Natural killer cell (primary cell): ENCODE results near the gene GPR52. TPM values are rescaled to one million over a fixed set of nuclear protein-coding genes. Genes with fewer than 3 reads are reported as not detected.

Experiments used
- ATAC-seq, 3 donors: fragments of 150-1000 bp in 2 of 3; fragments of 200-7000 bp in 1 of 3; cut with Tn5 transposase; 1 replicate in 1 of 3; 2 replicates in 2 of 3; pipeline ENCODE4 v1.10.0; 2021; ENCODE audit warnings: mild to moderate bottlenecking in 2 of 3, moderate library complexity in 2 of 3
- DNase-seq, 2 donors: peaks; one replicate each; pipeline versions ENCODE4 v3.0.0 to v3.0.0-alpha.2; 2013 to 2021; ENCODE audit warnings: mixed read lengths in 1 of 2
- H3K27ac ChIP-seq: one replicate; pipeline ENCODE4 v1.5.1; 2013; ENCODE audit warnings: mild to moderate bottlenecking, low read length
- H3K27me3 ChIP-seq: one replicate; pipeline ENCODE4 v1.6.1; 2013; ENCODE audit warnings: low read length; ENCODE audit not compliant: control insufficient read depth, insufficient read depth
- H3K36me3 ChIP-seq: one replicate; pipeline ENCODE4 v1.6.1; 2013; ENCODE audit warnings: low read length; ENCODE audit not compliant: control insufficient read depth, insufficient read depth
- H3K4me1 ChIP-seq: one replicate; pipeline ENCODE4 v1.6.1; 2013; ENCODE audit warnings: low read length; ENCODE audit not compliant: control insufficient read depth, insufficient read depth
- H3K4me3 ChIP-seq: one replicate; pipeline ENCODE4 v1.5.1; 2013; ENCODE audit warnings: low read length
- H3K9me3 ChIP-seq: one replicate; pipeline ENCODE4 v1.6.1; 2013; ENCODE audit warnings: low read length; ENCODE audit not compliant: control insufficient read depth, insufficient read depth
- H3K27ac Mint-ChIP-seq, 2 donors: one replicate each; pipeline ENCODE4 v1.8.0; 2022; ENCODE audit warnings: mild to moderate bottlenecking in 2 of 2, mixed read lengths in 2 of 2, moderate library complexity in 1 of 2
- H3K27me3 Mint-ChIP-seq, 2 donors: one replicate each; pipeline ENCODE4 v1.8.0; 2022; ENCODE audit warnings: low read depth in 2 of 2, mixed read lengths in 2 of 2
- H3K36me3 Mint-ChIP-seq: one replicate; pipeline ENCODE4 v1.8.0; 2022; ENCODE audit warnings: mixed read lengths
- H3K4me1 Mint-ChIP-seq, 2 donors: one replicate each; pipeline ENCODE4 v1.8.0; 2022; ENCODE audit warnings: mixed read lengths in 2 of 2
- H3K4me3 Mint-ChIP-seq: one replicate; pipeline ENCODE4 v1.8.0; 2022; ENCODE audit warnings: mild to moderate bottlenecking, moderate library complexity, mixed read lengths
- H3K9me3 Mint-ChIP-seq, 2 donors: one replicate each; pipeline ENCODE4 v1.8.0; 2022; ENCODE audit warnings: mixed read lengths in 2 of 2
- WGBS: methylation state at CpG from one replicate; pipeline ENCODE4 v1.1.7; 2013; ENCODE audit warnings: missing lambda C conversion rate; ENCODE audit not compliant: insufficient coverage; 5-methylcytosine and 5-hydroxymethylcytosine counted together
- intact Hi-C: fragments of 100-400 bp; cut with micrococcal nuclease; formaldehyde crosslinking; loops from one replicate; pipeline ENCODE4 v1.14.2; 2022
- total RNA-seq, 4 donors: library from RNA; stranded (reverse); fragments of 120-200 nt in 1 of 4; gene quantifications; one replicate each; pipeline versions ENCODE4 v1.2.3 to v1.2.4, GENCODE V29; 2013 to 2022
- TF ChIP-seq, protein P1 (sequence below): fragments of 200-600 bp; IDR thresholded peaks from one replicate; pipeline ENCODE4 v1.8.0; 2022; ENCODE audit warnings: antibody characterized with exemption

The GPR52 gene, protein sequence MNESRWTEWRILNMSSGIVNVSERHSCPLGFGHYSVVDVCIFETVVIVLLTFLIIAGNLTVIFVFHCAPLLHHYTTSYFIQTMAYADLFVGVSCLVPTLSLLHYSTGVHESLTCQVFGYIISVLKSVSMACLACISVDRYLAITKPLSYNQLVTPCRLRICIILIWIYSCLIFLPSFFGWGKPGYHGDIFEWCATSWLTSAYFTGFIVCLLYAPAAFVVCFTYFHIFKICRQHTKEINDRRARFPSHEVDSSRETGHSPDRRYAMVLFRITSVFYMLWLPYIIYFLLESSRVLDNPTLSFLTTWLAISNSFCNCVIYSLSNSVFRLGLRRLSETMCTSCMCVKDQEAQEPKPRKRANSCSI
- total RNA-seq: 10 to 100 TPM in 2 of 3 donors, 1 to 10 TPM in 1; 9.6 to 17.6 (median 14.1) TPM
- total RNA-seq (2013): 18.0 TPM

DNA sequence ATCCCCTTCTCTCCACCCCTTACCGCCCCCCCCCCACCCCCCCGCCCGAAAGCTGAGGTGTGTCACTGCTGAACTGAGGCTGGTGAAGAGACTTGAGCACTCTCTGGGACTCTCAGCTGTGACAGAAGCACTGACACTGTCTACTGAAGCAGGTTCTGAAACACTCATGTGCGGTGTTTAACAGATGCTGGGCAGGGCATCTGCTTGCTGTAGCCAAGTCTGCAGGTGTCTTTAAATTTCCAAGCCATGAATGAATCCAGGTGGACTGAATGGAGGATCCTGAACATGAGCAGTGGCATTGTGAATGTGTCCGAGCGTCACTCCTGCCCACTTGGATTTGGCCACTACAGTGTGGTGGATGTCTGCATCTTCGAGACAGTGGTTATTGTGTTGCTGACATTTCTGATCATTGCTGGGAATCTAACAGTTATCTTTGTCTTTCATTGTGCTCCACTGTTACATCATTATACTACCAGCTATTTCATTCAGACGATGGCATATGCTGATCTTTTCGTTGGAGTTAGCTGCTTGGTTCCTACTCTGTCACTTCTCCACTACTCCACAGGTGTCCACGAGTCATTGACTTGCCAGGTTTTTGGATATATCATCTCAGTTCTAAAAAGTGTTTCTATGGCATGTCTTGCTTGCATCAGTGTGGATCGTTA is at the start of gene GPR52:
TSS of gene GPR52 (plus strand) at position 99 of the 665 bp plus-strand sequence. CDS start at position 247, 148 bp downstream.
- Mint-ChIP-seq H3K27me3 (no peaks in the 10 kb centered on the region), H3K27ac (no peak within 1 kb of the TSS), H3K4me1 (peaks cover 36 to 45% of the 10 kb centered on the region in 2 donors), H3K9me3 (no peaks in the 10 kb centered on the region), H3K36me3 (no peaks in the 10 kb centered on the region), H3K4me3 (no peak within 1 kb of the TSS)
- H3K27ac ChIP-seq: no peak within 1 kb of the TSS
- no peaks in the 10 kb centered on the region for H3K36me3 ChIP-seq
- H3K4me1 ChIP-seq: no peaks in the 10 kb centered on the region
- TF ChIP-seq, protein P1, sequence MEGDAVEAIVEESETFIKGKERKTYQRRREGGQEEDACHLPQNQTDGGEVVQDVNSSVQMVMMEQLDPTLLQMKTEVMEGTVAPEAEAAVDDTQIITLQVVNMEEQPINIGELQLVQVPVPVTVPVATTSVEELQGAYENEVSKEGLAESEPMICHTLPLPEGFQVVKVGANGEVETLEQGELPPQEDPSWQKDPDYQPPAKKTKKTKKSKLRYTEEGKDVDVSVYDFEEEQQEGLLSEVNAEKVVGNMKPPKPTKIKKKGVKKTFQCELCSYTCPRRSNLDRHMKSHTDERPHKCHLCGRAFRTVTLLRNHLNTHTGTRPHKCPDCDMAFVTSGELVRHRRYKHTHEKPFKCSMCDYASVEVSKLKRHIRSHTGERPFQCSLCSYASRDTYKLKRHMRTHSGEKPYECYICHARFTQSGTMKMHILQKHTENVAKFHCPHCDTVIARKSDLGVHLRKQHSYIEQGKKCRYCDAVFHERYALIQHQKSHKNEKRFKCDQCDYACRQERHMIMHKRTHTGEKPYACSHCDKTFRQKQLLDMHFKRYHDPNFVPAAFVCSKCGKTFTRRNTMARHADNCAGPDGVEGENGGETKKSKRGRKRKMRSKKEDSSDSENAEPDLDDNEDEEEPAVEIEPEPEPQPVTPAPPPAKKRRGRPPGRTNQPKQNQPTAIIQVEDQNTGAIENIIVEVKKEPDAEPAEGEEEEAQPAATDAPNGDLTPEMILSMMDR: no peak
- H3K4me3 ChIP-seq: no peak within 1 kb of the TSS
- DNase-seq: no peak
- no peaks in the 10 kb centered on the region for H3K27me3 ChIP-seq
- 97% methylated on average over 8 of the region's 11 CpGs for WGBS
- intact Hi-C loops: no loop called here
- no peak for ATAC-seq
- no peaks in the 10 kb centered on the region for H3K9me3 ChIP-seq

DNA sequence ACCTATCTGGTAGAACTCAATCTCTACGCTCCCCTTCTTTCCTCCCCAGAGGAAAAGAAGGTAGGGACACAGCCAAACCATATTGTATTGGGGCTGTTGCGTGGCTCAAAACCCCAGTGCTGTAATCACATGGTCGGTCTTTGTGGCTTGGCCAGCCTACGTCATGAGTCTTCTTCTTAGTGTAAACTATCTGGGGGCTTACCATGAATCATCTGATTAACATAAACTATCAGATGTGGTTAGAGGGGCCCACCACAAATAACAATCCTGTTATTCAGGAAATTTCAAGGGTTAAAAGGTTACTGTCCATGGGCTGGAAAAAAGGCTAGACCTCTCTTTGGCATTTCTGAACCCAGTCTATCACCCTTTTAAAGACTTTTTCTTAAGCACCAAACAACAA is 49.5 kb upstream of the GPR52 start:
- Histone ChIP-seq H3K36me3 (peaks cover 11% of the 10 kb centered on the region), H3K27me3 (no peaks in the 10 kb centered on the region), H3K27ac (no peak overlapping the region), H3K4me3 (no peak overlapping the region), H3K4me1 (peaks cover 7% of the 10 kb centered on the region), H3K9me3 (no peaks in the 10 kb centered on the region)
- Mint-ChIP-seq H3K36me3 (peaks cover 6% of the 10 kb centered on the region), H3K4me3 (no peak overlapping the region), H3K27ac (no peak overlapping the region), H3K27me3 (no peaks in the 10 kb centered on the region), H3K4me1 (peaks cover 22 to 23% of the 10 kb centered on the region in 2 donors), H3K9me3 (no peaks in the 10 kb centered on the region)
- WGBS: 76% methylated on average over 4 of the region's 4 CpGs
- ATAC-seq (no peak), DNase-seq (no peak)
- TF ChIP-seq, protein P1: no peak
- intact Hi-C loops: no loop called here

DNA sequence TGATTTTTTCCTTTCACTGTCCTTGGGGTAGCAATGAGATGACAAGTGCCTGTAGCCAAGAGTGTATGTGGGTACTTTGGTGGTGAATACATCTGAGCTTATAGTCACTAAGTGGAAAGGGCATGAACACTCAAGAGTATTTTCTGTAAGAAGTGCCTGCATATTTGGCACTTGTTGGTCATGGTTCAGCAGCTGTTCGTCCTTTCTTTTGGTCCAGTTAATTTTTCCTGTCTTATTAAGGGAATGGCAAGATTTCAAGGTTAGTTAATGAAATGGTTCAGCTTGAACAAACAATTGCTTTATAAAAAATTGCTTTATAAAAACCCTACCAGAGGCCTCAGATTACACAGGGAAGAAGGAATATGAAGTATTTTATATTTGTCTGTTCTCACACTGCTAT is 48.6 kb upstream of the GPR52 start:
- Histone ChIP-seq H3K27me3 (no peaks in the 10 kb centered on the region), H3K9me3 (no peaks in the 10 kb centered on the region), H3K27ac (no peak overlapping the region), H3K36me3 (peaks cover 6% of the 10 kb centered on the region), H3K4me1 (peaks cover 7% of the 10 kb centered on the region), H3K4me3 (no peak overlapping the region)
- no peak overlapping the region for H3K27ac Mint-ChIP-seq
- no peak overlapping the region for H3K4me3 Mint-ChIP-seq
- intact Hi-C loops: no loop called here
- no peaks in the 10 kb centered on the region for H3K9me3 Mint-ChIP-seq
- DNase-seq (no peak), ATAC-seq (no peak)
- no peaks in the 10 kb centered on the region for H3K27me3 Mint-ChIP-seq
- peaks cover 23 to 24% of the 10 kb centered on the region in 2 donors for H3K4me1 Mint-ChIP-seq
- TF ChIP-seq, protein P1: no peak
- WGBS: 100% methylated on average over 1 of the region's 1 CpG
- H3K36me3 Mint-ChIP-seq: peaks cover 6% of the 10 kb centered on the region
